ENCODE measurements around the gene TBC1D9. TPM values are rescaled to one million over a fixed set of nuclear protein-coding genes. Genes with fewer than 3 reads are reported as not detected.

Gene TBC1D9
- total RNA-seq, 1 donor from 2014 or later: 34.1 TPM

DNA sequence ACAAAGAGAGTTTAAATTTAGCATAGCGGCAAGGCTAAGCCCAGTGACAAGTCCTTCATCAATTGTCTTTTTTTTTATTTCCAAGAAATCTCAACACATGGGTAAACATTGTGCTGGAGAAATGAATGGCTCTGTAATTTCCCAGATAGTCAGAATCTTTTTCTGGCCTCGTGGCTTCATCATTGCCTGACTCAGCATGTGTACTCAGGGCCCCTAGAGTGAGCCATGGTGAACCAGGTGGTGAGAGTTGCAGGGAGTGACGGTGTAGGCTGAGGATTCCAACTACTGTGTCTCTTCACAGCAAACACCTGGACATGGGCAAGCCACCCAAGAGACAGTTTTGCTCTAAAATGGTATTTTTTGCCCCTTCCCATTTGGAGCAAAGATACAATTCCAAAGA, 144.3 kb downstream of the TBC1D9 start:
- Mint-ChIP-seq H3K27ac (no peak overlapping the region), H3K4me1 (ENCODE audit: unreplicated experiment) (peaks cover 7% of the 10 kb centered on the region), H3K27me3 (no peaks in the 10 kb centered on the region), H3K36me3 (no peaks in the 10 kb centered on the region), H3K4me3 (no peak overlapping the region), H3K9me3 (no peaks in the 10 kb centered on the region)
- DNase-seq (ENCODE audit: extremely low spot score, unreplicated experiment): no peak
- no peak for TF ChIP-seq CTCF (conservative IDR thresholded peaks at IDR 0.05)

- Mint-ChIP-seq H3K9me3 (no peaks in the 10 kb centered on the region), H3K27ac (peak overlapping the region; percentile 66), H3K27me3 (no peaks in the 10 kb centered on the region)
Measured at GRCh38 chr4:140609548-140610425, 146.4 kb downstream of the TBC1D9 start.

GRCh38 chr4:140607852-140608251, 148.3 kb downstream of the TBC1D9 start:
- H3K9me3 Mint-ChIP-seq: no peaks in the 10 kb centered on the region
- peaks cover 7% of the 10 kb centered on the region for H3K4me1 Mint-ChIP-seq (ENCODE audit: unreplicated experiment)
- no peak for TF ChIP-seq CTCF (conservative IDR thresholded peaks at IDR 0.05)
- H3K36me3 Mint-ChIP-seq: no peaks in the 10 kb centered on the region
- no peaks in the 10 kb centered on the region for H3K27me3 Mint-ChIP-seq
- no peak overlapping the region for H3K4me3 Mint-ChIP-seq
- no peak for DNase-seq (ENCODE audit: extremely low spot score, unreplicated experiment)
- H3K27ac Mint-ChIP-seq: no peak overlapping the region

More at GRCh38 chr4:140609548-140610425, 146.4 kb downstream of the TBC1D9 start:
- peaks cover 7% of the 10 kb centered on the region for H3K4me1 Mint-ChIP-seq (ENCODE audit: unreplicated experiment)
- H3K4me3 Mint-ChIP-seq: no peak overlapping the region
- H3K36me3 Mint-ChIP-seq: no peaks in the 10 kb centered on the region
- no peak for DNase-seq (ENCODE audit: extremely low spot score, unreplicated experiment)
- TF ChIP-seq CTCF (conservative IDR thresholded peaks at IDR 0.05): peak; percentile 81

GRCh38 chr4:140604544-140604943, 151.6 kb downstream of the TBC1D9 start:
- no peaks in the 10 kb centered on the region for H3K4me1 Mint-ChIP-seq (ENCODE audit: unreplicated experiment)
- H3K36me3 Mint-ChIP-seq: no peaks in the 10 kb centered on the region
- H3K27me3 Mint-ChIP-seq: no peaks in the 10 kb centered on the region
- no peak overlapping the region for H3K27ac Mint-ChIP-seq
- no peaks in the 10 kb centered on the region for H3K9me3 Mint-ChIP-seq
- DNase-seq (ENCODE audit: extremely low spot score, unreplicated experiment): no peak
- no peak overlapping the region for H3K4me3 Mint-ChIP-seq
- TF ChIP-seq CTCF (conservative IDR thresholded peaks at IDR 0.05): no peak

- Mint-ChIP-seq H3K4me1 (ENCODE audit: unreplicated experiment) (no peaks in the 10 kb centered on the region), H3K9me3 (no peaks in the 10 kb centered on the region), H3K36me3 (no peaks in the 10 kb centered on the region), H3K27ac (no peak overlapping the region), H3K4me3 (no peak overlapping the region), H3K27me3 (no peaks in the 10 kb centered on the region)
- no peak for DNase-seq (ENCODE audit: extremely low spot score, unreplicated experiment)
- TF ChIP-seq CTCF (conservative IDR thresholded peaks at IDR 0.05): no peak
Measured at GRCh38 chr4:140603286-140603685, 152.9 kb downstream of the TBC1D9 start.
